Liver (tissue), 3 donors: Measurements from ENCODE around the gene NCAM1.

Experiments
- EGR1 ChIP-seq, 2 donors: IDR thresholded peaks; 2 replicates each; pipeline ENCODE4 v1.6.1; 2016 to 2018; ENCODE audit warnings: antibody characterized with exemption in 2 of 2, low read depth in 2 of 2
- GABPA ChIP-seq, 2 donors: IDR thresholded peaks in 1 of 2; conservative IDR thresholded peaks in 1 of 2; 2 replicates each; pipeline ENCODE4 v1.6.1; 2016; ENCODE audit warnings: antibody characterized with exemption in 2 of 2, mild to moderate bottlenecking in 1 of 2, moderate library complexity in 1 of 2
- RAD21 ChIP-seq, 2 donors: IDR thresholded peaks; 2 replicates each; pipeline ENCODE4 v1.6.1; 2016; ENCODE audit warnings: antibody characterized with exemption in 2 of 2, mild to moderate bottlenecking in 2 of 2
- TAF1 ChIP-seq: conservative IDR thresholded peaks from 2 replicates; pipeline ENCODE4 v1.6.1; 2016; ENCODE audit warnings: antibody characterized with exemption, mild to moderate bottlenecking
- TF ChIP-seq, protein P1 (sequence below): fragments of 150-350 bp; IDR thresholded peaks from 2 replicates; pipeline ENCODE4 v1.5.1; 2017; ENCODE audit warnings: improper control_type of control experiment, low read depth, low read length; ENCODE audit not compliant: missing input control
- donor health status: healthy.
- donor health status: healthy.

DNA sequence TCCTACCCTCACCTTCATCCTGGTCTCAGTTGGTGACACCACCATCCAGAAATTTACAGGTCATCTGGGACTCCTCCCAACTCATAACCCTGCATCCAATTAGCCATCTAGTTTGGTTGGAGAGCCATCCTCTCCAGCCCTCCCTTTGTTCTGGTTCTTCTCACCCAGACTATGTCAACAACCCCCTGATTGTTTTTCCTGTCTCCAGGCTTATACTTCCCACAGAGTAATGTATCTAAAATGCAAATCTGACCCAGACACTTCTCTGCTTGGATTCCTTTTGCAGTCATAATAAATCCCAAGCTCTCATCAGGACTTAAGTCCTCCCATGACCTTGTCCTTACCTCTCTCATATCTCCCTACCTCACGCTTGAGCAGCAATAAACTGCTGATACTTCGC lies 356.1 kb downstream of the NCAM1 start:
- TF ChIP-seq, protein P1, sequence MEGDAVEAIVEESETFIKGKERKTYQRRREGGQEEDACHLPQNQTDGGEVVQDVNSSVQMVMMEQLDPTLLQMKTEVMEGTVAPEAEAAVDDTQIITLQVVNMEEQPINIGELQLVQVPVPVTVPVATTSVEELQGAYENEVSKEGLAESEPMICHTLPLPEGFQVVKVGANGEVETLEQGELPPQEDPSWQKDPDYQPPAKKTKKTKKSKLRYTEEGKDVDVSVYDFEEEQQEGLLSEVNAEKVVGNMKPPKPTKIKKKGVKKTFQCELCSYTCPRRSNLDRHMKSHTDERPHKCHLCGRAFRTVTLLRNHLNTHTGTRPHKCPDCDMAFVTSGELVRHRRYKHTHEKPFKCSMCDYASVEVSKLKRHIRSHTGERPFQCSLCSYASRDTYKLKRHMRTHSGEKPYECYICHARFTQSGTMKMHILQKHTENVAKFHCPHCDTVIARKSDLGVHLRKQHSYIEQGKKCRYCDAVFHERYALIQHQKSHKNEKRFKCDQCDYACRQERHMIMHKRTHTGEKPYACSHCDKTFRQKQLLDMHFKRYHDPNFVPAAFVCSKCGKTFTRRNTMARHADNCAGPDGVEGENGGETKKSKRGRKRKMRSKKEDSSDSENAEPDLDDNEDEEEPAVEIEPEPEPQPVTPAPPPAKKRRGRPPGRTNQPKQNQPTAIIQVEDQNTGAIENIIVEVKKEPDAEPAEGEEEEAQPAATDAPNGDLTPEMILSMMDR = no peak
- TF ChIP-seq TAF1 (no peak), EGR1 (IDR thresholded peaks at IDR 0.05; ENCODE audit: low read depth in 2 of 2) (no peak), GABPA (IDR thresholded peaks at IDR 0.05 in 1 of 2, conservative IDR thresholded peaks at IDR 0.05 in 1 of 2) (no peak), RAD21 (IDR thresholded peaks at IDR 0.05) (no peak)
